OCI-LY1 (cell line): ENCODE results near the gene AFMID.

Experiments used
- CTCF ChIP-seq: fragments of 200-600 bp; sonication (generic), shearing (Covaris generic); IDR thresholded peaks from 2 replicates; pipeline ENCODE4 v1.5.1; 2017; ENCODE audit warnings: mild to moderate bottlenecking, antibody characterized with exemption, low read length, moderate library complexity, mixed read lengths
- EZH2 ChIP-seq: fragments of 200-600 bp; sonication (generic), shearing (Covaris generic); IDR thresholded peaks from 2 replicates; pipeline ENCODE4 v1.8.0; 2017; ENCODE audit warnings: borderline replicate concordance, mixed run types, mild to moderate bottlenecking, antibody characterized with exemption, low read length, moderate library complexity, mixed read lengths

- no peak for TF ChIP-seq CTCF
- TF ChIP-seq EZH2: no peak
These were observed 3.2 kb upstream of the AFMID start for GRCh38 chr17:78183916-78184315.
